KBM-7 (cell line): ENCODE data around the gene MTUS2.

Experiments
- DNase-seq: peaks from one replicate; pipeline ENCODE4 v3.0.0-alpha.2; 2015
- in situ Hi-C: fragments of 300-500 bp; cut with MboI; formaldehyde crosslinking; loops from 2 replicates; pipeline ENCODE4 v1.14.3; 2020; ENCODE audit warnings: low sequenced_read_pairs, low pct_unique_long_range_greater_than_20kb, mixed read lengths

The MTUS2 gene

GRCh38 chr13:29402166-29402636, 582.1 kb downstream of the MTUS2 start:
- DNase-seq, result no peak
- in situ Hi-C loops, result no loop called here

GRCh38 chr13:29405401-29405800, 585.3 kb downstream of the MTUS2 start:
- in situ Hi-C loops, result no loop called here
- no peak for DNase-seq

- DNase-seq, result no peak
- in situ Hi-C loops, result no loop called here
These were observed 591.3 kb downstream of the MTUS2 start for GRCh38 chr13:29411481-29411880.

GRCh38 chr13:29418026-29418425, 597.9 kb downstream of the MTUS2 start:
- DNase-seq, result no peak
- in situ Hi-C loops, result no loop called here

GRCh38 chr13:29421118-29421517, 601.0 kb downstream of the MTUS2 start:
- in situ Hi-C loops, result no loop called here
- no peak for DNase-seq

- in situ Hi-C loops, result no loop called here
- no peak for DNase-seq
These were observed 601.9 kb downstream of the MTUS2 start for GRCh38 chr13:29422015-29422414.

- DNase-seq, result no peak
- in situ Hi-C loops, result no loop called here
These were observed 602.9 kb downstream of the MTUS2 start for GRCh38 chr13:29423050-29423449.

- in situ Hi-C loops, result no loop called here
These were observed 607.8 kb downstream of the MTUS2 start for GRCh38 chr13:29427937-29428309.

GRCh38 chr13:29428310-29429181, 608.4 kb downstream of the MTUS2 start:
- no peak for DNase-seq
- in situ Hi-C loops, result no loop called here

More at GRCh38 chr13:29427937-29428309, 607.8 kb downstream of the MTUS2 start:
- DNase-seq, result no peak

GRCh38 chr13:29429286-29429900, 609.3 kb downstream of the MTUS2 start:
- in situ Hi-C loops, result no loop called here
- DNase-seq, result no peak

GRCh38 chr13:29434217-29434945, 614.2 kb downstream of the MTUS2 start:
- no peak for DNase-seq
- in situ Hi-C loops, result no loop called here

- in situ Hi-C loops, result no loop called here
- no peak for DNase-seq
These were observed 615.2 kb downstream of the MTUS2 start for GRCh38 chr13:29435125-29435911.

GRCh38 chr13:29436291-29436690, 616.2 kb downstream of the MTUS2 start:
- no peak for DNase-seq
- in situ Hi-C loops, result no loop called here

GRCh38 chr13:29436721-29437280, 616.7 kb downstream of the MTUS2 start:
- DNase-seq, result no peak
- in situ Hi-C loops, result no loop called here

GRCh38 chr13:29438769-29439168, 618.6 kb downstream of the MTUS2 start:
- DNase-seq, result no peak
- in situ Hi-C loops, result no loop called here

- no peak for DNase-seq
- in situ Hi-C loops, result no loop called here
These were observed 619.7 kb downstream of the MTUS2 start for GRCh38 chr13:29439601-29440388.

- in situ Hi-C loops, result no loop called here
- no peak for DNase-seq
These were observed 621.2 kb downstream of the MTUS2 start for GRCh38 chr13:29441306-29441705.

- in situ Hi-C loops, result no loop called here
- no peak for DNase-seq
These were observed 625.9 kb downstream of the MTUS2 start for GRCh38 chr13:29446016-29446415.
